WTC11 (cell line): Measurements from ENCODE around the gene TCEAL5.
"Not testable (repeated sequence)": the region's sequence is repeated elsewhere in the genome, so short reads cannot be mapped to it uniquely, and the experiment has no call there.

Source experiments
- IRF2 ChIP-seq: sonication (generic); formaldehyde crosslinking; IDR thresholded peaks from 2 replicates; pipeline ENCODE4 v1.8.0; 2022; ENCODE audit warnings: low read depth, missing genetic modification reagents, borderline replicate concordance
- SMAD3 ChIP-seq: sonication (generic); formaldehyde crosslinking; IDR thresholded peaks from 2 replicates; pipeline ENCODE4 v1.8.0; 2022; ENCODE audit warnings: missing genetic modification reagents, mild to moderate bottlenecking, borderline replicate concordance
- SP1 ChIP-seq: sonication (generic); formaldehyde crosslinking; conservative IDR thresholded peaks from 2 replicates; pipeline ENCODE4 v1.8.1; 2022; ENCODE audit warnings: missing genetic modification reagents
- ZNF416 ChIP-seq: fragments of 250-450 bp; sonication (Bioruptor Pico); IDR thresholded peaks from 2 replicates; pipeline ENCODE4 v1.9.0; 2021; ENCODE audit warnings: mild to moderate bottlenecking, inconsistent platforms
- ZNF671 ChIP-seq: fragments of 250-450 bp; sonication (Bioruptor Pico); IDR thresholded peaks from 2 replicates; pipeline ENCODE4 v1.8.0; 2021; ENCODE audit warnings: mild to moderate bottlenecking
- TF ChIP-seq, protein P1 (sequence below): fragments of 200-600 bp; IDR thresholded peaks from 2 replicates; pipeline ENCODE4 v1.8.0; 2022; ENCODE audit warnings: antibody characterized with exemption
- TF ChIP-seq, protein P2 (sequence below): sonication (generic); formaldehyde crosslinking; conservative IDR thresholded peaks from 2 replicates; pipeline ENCODE4 v1.8.1; 2022; ENCODE audit warnings: mild to moderate bottlenecking, missing genetic modification reagents
- TF ChIP-seq, protein P3 (sequence below): sonication (generic); formaldehyde crosslinking; IDR thresholded peaks from 2 replicates; pipeline ENCODE4 v1.8.1; 2023; ENCODE audit warnings: mild to moderate bottlenecking, missing genetic modification reagents, borderline replicate concordance

DNA sequence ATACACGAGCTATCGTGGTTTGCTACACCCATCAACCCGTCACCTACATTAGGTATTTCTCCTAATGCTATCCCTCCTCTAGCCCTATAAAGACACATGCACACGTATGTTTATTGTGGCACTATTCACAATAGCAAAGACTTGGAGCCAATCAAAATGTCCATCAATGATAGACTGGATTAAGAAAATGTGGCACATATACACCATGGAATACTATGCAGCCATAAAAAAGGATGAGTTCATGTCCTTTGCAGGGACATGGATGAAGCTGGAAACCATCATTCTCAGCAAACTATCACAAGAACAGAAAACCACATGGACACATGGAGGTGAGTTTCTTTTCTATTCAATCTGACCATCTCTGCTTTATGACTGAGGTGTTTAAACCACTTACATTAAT lies 29.1 kb upstream of the TCEAL5 start:
- TF ChIP-seq, protein P1, sequence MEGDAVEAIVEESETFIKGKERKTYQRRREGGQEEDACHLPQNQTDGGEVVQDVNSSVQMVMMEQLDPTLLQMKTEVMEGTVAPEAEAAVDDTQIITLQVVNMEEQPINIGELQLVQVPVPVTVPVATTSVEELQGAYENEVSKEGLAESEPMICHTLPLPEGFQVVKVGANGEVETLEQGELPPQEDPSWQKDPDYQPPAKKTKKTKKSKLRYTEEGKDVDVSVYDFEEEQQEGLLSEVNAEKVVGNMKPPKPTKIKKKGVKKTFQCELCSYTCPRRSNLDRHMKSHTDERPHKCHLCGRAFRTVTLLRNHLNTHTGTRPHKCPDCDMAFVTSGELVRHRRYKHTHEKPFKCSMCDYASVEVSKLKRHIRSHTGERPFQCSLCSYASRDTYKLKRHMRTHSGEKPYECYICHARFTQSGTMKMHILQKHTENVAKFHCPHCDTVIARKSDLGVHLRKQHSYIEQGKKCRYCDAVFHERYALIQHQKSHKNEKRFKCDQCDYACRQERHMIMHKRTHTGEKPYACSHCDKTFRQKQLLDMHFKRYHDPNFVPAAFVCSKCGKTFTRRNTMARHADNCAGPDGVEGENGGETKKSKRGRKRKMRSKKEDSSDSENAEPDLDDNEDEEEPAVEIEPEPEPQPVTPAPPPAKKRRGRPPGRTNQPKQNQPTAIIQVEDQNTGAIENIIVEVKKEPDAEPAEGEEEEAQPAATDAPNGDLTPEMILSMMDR = not testable (repeated sequence)
- TF ChIP-seq IRF2 (CRISPR knock-in tag); SMAD3 (CRISPR knock-in tag); ZNF416 (CRISPR knock-in tag); SP1; ZNF671: not testable (repeated sequence)
- TF ChIP-seq, protein P2, sequence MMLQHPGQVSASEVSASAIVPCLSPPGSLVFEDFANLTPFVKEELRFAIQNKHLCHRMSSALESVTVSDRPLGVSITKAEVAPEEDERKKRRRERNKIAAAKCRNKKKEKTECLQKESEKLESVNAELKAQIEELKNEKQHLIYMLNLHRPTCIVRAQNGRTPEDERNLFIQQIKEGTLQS (CRISPR knock-in tag) = not testable (repeated sequence)
- TF ChIP-seq, protein P3, sequence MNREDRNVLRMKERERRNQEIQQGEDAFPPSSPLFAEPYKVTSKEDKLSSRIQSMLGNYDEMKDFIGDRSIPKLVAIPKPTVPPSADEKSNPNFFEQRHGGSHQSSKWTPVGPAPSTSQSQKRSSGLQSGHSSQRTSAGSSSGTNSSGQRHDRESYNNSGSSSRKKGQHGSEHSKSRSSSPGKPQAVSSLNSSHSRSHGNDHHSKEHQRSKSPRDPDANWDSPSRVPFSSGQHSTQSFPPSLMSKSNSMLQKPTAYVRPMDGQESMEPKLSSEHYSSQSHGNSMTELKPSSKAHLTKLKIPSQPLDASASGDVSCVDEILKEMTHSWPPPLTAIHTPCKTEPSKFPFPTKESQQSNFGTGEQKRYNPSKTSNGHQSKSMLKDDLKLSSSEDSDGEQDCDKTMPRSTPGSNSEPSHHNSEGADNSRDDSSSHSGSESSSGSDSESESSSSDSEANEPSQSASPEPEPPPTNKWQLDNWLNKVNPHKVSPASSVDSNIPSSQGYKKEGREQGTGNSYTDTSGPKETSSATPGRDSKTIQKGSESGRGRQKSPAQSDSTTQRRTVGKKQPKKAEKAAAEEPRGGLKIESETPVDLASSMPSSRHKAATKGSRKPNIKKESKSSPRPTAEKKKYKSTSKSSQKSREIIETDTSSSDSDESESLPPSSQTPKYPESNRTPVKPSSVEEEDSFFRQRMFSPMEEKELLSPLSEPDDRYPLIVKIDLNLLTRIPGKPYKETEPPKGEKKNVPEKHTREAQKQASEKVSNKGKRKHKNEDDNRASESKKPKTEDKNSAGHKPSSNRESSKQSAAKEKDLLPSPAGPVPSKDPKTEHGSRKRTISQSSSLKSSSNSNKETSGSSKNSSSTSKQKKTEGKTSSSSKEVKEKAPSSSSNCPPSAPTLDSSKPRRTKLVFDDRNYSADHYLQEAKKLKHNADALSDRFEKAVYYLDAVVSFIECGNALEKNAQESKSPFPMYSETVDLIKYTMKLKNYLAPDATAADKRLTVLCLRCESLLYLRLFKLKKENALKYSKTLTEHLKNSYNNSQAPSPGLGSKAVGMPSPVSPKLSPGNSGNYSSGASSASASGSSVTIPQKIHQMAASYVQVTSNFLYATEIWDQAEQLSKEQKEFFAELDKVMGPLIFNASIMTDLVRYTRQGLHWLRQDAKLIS (CRISPR knock-in tag) = not testable (repeated sequence)
